ENCODE measurements around the gene CD2AP.
A peak's percentile ranks its signal among the peaks of the same experiment; 100 is the strongest.
"Not testable (repeated sequence)": the region's sequence is repeated elsewhere in the genome, so short reads cannot be mapped to it uniquely, and the experiment has no call there.

CD2AP gene

GRCh38 chr6:47647626-47648025 is 170.0 kb downstream of the CD2AP start:
- not testable (repeated sequence) for DNase-seq

DNA sequence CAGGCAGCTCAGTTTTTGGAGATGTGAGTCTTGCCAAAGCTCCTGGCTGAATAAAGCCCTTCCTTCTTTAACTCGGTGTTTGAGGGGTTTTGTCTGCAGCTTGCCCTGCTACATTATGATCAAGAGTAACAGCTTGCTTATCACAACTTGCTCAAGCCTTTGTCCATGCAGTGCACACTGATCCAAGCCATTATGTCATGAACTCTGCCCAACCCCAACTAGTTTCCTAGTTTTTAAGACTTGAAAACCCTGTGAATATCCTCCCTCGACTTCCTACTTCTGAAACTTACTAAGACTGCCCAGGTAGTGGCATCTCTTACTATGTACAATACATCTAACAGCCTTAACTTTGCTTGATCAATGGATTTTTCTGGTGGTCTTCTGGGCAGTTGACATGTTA is 170.4 kb downstream of the CD2AP start:
- no peak for DNase-seq

GRCh38 chr6:47650553-47651432 is 173.2 kb downstream of the CD2AP start:
- no peak for DNase-seq

DNA sequence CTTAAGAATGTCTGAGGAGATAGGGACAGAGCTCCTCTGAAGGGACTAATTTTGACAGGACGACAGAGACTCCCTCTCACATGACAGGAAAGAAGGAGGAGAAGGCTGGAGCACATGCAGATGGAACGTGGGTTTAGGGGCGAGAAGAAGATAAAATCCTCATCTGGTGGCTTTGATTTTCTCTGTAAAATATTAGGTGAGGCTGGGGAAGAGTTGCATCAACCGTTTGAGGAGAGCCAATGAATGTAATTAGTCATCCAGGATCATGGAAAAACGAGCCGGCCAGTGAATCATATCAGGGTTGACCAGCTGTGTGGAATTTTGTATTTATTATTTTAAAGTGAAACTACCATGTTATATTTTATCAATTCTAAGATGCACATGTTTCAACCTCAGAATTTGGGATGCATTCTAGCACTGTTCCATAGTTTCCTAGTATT is 173.9 kb downstream of the CD2AP start:
- no peak for DNase-seq

DNA sequence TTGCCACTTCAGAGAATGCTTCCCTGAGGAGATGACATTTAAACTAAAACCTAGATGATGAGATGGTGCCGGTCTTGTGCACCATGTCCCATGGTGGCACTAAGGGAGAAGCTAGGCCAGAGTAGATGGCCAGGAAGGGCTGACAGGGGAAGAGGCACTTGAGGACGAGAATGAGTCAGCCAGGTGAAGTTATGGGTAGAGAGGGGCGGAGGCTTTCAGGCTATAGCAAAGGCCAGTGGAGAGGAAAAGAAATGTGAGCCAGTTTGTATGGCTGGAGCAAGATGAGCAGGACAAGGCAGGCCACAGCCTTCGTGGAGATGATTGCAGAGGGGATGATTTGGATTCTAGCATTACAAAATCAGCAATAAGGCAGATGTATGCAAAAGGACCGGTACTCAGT is 176.1 kb downstream of the CD2AP start:
- DNase-seq, result no peak

DNA sequence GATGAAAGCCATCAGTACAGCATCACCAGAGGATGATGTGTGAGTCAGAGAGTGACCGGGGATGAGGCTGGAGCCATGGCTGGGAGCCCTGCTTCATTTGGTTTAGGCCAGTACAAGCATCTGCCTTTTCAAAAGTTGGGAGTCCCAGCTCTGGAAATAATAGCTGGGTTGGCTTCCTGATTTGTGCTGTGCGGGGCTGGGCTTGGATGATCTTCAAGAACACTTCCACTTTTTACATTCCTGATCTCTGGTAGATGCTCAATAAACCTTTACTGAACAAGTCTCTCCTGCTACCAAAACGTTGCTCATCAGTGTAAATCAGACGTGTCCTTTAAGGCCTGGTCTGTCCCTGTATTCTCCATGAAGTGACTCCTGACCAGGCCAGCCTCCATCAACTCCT is 176.7 kb downstream of the CD2AP start:
- no peak for DNase-seq

GRCh38 chr6:47655719-47656595 is 178.4 kb downstream of the CD2AP start:
- DNase-seq, result no peak

DNA sequence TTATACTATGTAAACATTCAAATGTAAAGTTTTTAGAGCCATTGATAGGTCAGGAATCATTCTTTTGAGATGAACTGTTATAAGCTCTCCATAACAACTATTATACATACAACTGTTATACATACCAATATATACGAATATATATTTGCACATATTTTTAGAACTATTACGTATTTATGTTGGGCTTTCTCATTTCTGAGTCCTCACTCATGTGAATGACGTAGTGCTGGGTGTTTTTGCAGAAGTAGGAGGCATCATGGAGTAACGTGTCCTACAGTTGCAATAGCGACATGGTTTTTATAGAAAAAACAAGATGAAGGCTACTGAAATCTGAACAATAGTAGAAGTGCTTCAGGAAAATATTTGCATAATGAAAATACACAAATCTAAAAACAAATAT is 184.4 kb downstream of the CD2AP start:
- no peak for DNase-seq

GRCh38 chr6:47663462-47664216 is 186.1 kb downstream of the CD2AP start:
- DNase-seq, result no peak

DNA sequence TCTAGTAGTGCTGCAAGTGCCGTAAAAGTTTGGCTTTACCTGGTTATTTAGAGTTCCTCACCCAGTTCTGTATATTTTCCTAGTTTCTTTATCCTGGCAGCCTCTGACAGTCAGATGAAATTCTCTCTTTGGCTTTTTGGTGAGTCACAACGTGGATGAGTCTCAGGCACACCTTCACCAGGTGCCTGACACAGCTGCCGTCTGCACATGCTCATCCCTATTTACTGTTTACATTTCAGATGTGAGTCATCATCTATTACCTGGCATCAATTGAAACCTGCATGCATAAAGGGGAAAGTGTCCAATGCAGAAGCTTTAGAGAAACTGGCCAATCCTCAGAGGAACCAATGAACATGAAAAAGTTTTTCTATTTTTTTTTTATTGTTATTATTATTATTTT is 187.5 kb downstream of the CD2AP start:
- DNase-seq, result peak; percentile 13

DNA sequence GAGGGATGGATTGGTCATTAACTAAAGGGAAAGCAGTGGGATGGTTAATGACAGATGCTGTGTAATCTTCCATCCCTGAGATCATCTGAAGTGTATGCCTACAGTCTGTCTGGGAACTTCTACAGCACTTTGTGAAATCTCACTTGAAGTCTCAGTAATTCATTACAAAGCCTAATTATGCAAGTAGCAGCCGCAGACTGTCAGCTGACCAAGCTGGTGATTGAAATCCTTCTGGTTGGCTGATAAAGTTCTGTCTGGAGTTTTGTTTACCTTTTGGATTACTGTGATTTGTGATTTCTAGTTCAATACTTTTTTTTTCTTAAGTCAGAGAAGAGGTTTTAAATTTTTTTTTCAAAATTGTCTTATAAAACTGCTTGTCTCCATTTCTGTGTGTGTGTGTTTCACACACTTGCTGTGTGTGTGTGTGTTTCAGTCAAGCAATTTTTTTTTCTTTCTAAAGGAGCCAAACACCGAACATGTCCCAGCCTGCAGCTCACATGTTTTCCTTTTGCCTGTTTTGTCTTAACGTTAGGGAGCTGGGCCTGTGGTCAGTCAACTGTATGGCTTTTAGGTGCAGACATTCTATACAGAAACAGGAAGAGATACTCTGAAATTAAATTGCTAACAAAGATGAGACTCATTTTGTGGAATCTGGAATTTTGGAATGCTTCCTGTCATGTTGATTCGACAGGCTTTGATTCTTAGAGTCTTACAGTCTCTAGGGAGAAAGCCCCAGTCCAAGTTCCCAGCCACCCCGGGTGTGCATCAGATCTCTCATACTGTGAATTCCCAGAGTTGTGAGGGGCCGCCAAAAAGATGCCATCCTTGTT is 192.3 kb downstream of the CD2AP start:
- no peak for DNase-seq

- no peak for DNase-seq
Measured at GRCh38 chr6:47670851-47671250, 193.3 kb downstream of the CD2AP start.

- no peak for DNase-seq
Measured at GRCh38 chr6:47671777-47672176, 194.2 kb downstream of the CD2AP start.

DNA sequence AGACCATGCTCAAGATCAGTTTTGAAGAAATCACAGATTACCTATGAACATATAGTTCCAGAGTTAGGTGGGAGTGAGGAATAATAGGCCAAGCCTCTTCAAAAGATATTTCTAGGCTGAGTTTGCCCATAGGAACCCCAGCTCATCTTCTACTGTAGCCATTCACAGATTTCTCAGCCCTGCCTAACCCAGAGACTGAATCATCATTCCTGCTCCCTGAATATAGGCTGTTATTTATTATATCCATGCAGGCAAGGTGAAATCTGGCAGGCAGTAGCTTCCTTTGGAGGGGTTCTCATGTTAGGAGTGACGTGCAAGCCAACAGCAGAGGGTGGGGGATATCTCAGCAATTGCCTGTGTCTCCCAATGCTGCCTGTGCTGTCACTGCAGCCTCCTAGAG is 195.2 kb downstream of the CD2AP start:
- no peak for DNase-seq

DNA sequence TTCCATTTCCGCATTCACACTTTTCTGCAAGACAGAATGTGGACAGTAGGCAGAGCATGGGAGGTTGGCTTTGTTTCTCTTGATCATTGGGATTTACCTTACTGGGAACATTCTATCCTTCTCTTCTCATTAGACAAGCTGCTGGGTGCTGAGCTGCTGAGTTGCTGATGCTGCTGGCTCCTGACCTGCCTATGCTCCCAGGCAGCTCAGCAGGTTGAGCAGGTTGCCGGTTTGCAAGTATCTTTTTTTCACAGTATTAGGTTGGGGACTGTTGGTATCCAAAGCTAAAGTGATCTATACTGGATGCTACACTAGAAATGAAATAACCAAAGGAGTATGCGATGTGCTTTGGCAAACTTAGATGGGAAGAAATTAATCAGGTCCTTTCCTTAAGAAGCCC is 197.1 kb downstream of the CD2AP start:
- DNase-seq, result no peak
